ENCODE measurements around the gene CARD10.

Gene CARD10

GRCh38 chr22:37502342-37503182, 16.7 kb downstream of the CARD10 start:
- DNase-seq, result no peak

- DNase-seq, result no peak
Measured at GRCh38 chr22:37501610-37502341, 17.4 kb downstream of the CARD10 start.

- DNase-seq, result no peak
Measured at GRCh38 chr22:37500745-37501609, 18.2 kb downstream of the CARD10 start.

GRCh38 chr22:37499789-37500540, 19.2 kb downstream of the CARD10 start:
- DNase-seq, result no peak

GRCh38 chr22:37499027-37499707, 20.0 kb downstream of the CARD10 start:
- no peak for DNase-seq

- DNase-seq, result no peak
Measured at GRCh38 chr22:37498289-37498909, 20.8 kb downstream of the CARD10 start.

- no peak for DNase-seq
Measured at GRCh38 chr22:37497062-37497599, 22.1 kb downstream of the CARD10 start.

GRCh38 chr22:37496651-37497050, 22.6 kb downstream of the CARD10 start:
- no peak for DNase-seq

- no peak for DNase-seq
Measured at GRCh38 chr22:37493979-37494378, 25.2 kb downstream of the CARD10 start.

- DNase-seq, result no peak
Measured at GRCh38 chr22:37492428-37493344, 26.5 kb downstream of the CARD10 start.

- DNase-seq, result no peak
Measured at GRCh38 chr22:37491559-37492427, 27.4 kb downstream of the CARD10 start.

- DNase-seq, result no peak
Measured at GRCh38 chr22:37491106-37491505, 28.1 kb downstream of the CARD10 start.

GRCh38 chr22:37489983-37490382, 29.2 kb downstream of the CARD10 start:
- no peak for DNase-seq

- no peak for DNase-seq
Measured at GRCh38 chr22:37488337-37489135, 30.7 kb downstream of the CARD10 start.

GRCh38 chr22:37487571-37487970, 31.6 kb downstream of the CARD10 start:
- no peak for DNase-seq

- DNase-seq, result no peak
Measured at GRCh38 chr22:37487129-37487528, 32.1 kb downstream of the CARD10 start.

GRCh38 chr22:37486224-37486845, 32.9 kb downstream of the CARD10 start, which contains the start of gene MFNG:
TSS of gene MFNG (minus strand) at chr22:37486384. CDS start at chr22:37486177, 207 bp downstream.
- DNase-seq, result no peak

All from NCI-H2081 treated with DMSO at 0.1 percent for 48 hours (cell line).